NCI-H187 (cell line): ENCODE data around the gene ARRDC2.

Source experiments
- DNase-seq, 2 experiments: peaks; one replicate each; lab custom pipeline; 2025; lab: John Stamatoyannopoulos, UW

Gene ARRDC2

GRCh38 chr19:18058208-18059009 is 50.4 kb downstream of the ARRDC2 start:
- DNase-seq, result peak; percentile 2 to 12

- DNase-seq, result no peak
These were observed 51.3 kb downstream of the ARRDC2 start for GRCh38 chr19:18059297-18059696.

- no peak for DNase-seq
These were observed 51.9 kb downstream of the ARRDC2 start for GRCh38 chr19:18059902-18060301.

GRCh38 chr19:18060472-18060871 is 52.5 kb downstream of the ARRDC2 start:
- no peak for DNase-seq

GRCh38 chr19:18062028-18062427 is 54.1 kb downstream of the ARRDC2 start:
- peak; percentile 36 to 87 for DNase-seq

GRCh38 chr19:18063463-18063862 is 55.5 kb downstream of the ARRDC2 start:
- no peak for DNase-seq
